ENCODE measurements around the gene TPP1.

TPP1 gene

GRCh38 chr11:6611092-6611962 lies 7.9 kb downstream of the TPP1 start:
- peak; percentile 2 for DNase-seq

DNA sequence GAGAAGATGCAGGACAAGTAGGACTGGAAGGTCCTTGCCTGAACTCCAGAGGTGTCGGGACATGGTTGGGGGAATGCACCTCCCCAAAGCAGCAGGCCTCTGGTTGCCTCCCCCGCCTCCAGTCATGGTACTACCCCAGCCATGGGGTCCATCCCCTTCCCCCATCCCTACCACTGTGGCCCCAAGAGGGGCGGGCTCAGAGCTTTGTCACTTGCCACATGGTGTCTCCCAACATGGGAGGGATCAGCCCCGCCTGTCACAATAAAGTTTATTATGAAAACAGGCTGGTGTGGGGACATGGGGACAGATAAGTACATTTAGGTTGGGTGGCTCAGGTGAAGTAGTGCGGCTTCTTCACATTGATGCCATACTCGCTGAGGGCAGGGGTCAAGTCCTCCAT lies 8.6 kb downstream of the TPP1 start:
- no peak for DNase-seq

DNA sequence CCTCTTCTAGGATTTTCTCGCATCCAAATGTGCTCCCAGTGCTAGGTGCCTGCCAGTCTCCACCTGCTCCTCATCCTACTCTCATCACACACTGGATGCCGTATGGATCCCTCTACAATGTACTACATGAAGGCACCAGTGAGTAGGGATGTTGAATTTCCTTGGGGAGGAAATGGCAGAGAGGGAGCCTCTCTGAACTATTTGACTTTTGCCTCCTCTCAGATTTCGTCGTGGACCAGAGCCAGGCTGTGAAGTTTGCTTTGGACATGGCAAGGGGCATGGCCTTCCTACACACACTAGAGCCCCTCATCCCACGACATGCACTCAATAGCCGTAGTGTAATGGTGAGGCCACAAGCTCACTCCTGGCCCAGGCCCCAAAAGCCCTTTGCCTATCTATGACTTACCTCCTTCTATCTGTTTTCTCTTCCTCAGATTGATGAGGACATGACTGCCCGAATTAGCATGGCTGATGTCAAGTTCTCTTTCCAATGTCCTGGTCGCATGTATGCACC lies 9.7 kb downstream of the TPP1 start:
- no peak for DNase-seq

GRCh38 chr11:6608726-6609501 lies 10.3 kb downstream of the TPP1 start:
- DNase-seq: no peak

GRCh38 chr11:6608011-6608410 lies 11.2 kb downstream of the TPP1 start:
- no peak for DNase-seq

DNA sequence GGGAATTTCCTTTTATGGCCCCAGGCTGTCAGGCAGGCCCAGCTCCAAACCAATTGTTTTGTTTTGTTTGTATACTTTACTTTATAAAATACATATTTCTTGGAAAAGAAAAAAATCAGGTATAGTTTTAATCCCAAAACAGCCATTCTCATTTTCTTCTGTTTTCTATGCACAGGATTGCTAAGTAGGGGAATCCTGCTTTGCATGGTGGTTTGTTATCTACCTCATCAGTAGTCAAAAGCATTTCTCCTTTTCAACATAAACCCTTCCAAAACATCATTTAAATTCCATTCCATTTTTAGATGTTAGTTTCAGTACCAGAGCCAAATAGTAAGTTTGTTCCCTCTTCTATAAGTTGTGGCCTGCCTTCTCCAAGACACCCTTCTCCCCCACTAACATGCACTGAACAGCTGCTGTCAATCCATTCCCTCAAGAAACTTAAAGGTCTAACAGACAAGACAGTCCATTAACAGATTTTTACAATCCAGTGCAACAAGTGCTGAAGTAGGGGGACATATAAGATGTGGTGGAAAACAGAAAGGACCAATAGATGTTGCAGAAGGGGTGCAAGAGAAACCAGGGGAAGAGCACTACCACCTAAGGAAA lies 11.9 kb downstream of the TPP1 start:
- no peak for DNase-seq

DNA sequence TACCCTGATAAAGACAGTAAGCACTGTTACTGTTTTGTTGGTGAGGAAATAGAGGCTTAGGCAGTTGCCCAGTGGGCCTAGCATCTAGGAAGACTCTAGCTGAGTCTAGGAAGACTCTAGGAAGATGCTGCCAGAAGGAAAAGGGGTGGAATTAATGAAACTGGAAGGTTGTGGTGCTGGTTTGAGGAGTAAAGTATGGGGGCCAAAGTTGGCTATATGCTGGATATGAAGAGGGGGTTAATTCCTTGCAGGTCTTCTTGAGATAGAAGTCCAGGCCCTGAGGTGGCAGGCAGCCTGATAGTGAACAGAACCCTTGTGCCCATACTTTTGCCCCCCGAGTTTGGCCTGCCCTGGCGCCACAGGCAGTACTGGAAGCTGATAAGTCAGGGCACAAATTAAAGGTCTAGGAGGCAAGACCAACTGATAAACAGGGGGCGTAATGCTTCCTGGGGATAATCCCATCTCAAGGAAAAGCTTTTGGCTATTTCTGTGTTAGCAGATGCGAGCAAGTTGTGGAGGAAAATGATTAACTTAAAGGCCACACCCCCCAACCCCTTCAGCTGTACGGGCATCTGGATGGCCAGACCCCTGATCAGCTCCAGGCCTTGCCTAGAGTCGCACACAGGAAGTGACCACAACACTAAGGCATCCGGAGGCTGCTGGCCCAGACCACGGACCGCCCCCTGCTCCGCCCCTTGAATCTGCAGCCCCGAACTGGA lies 12.6 kb downstream of the TPP1 start:
- DNase-seq: no peak

- no peak for DNase-seq
Measured at GRCh38 chr11:6604790-6605189, 14.4 kb downstream of the TPP1 start.

GRCh38 chr11:6604081-6604626 lies 15.1 kb downstream of the TPP1 start:
- peak; percentile 2 for DNase-seq

GRCh38 chr11:6603287-6604080 lies 15.7 kb downstream of the TPP1 start, which contains the start of the genes ILK and RRP8:
ILK (plus strand) TSS chr11:6603774; CDS start chr11:6604272, 498 bp downstream.
RRP8 (minus strand) TSS chr11:6603616; CDS start chr11:6603502, 114 bp downstream.
- peak; percentile 24 for DNase-seq

GRCh38 chr11:6602096-6602940 lies 16.9 kb downstream of the TPP1 start:
- no peak for DNase-seq

- DNase-seq: no peak
Measured at GRCh38 chr11:6601041-6601461, 18.2 kb downstream of the TPP1 start.

- no peak for DNase-seq
Measured at GRCh38 chr11:6599881-6600390, 19.3 kb downstream of the TPP1 start.

GRCh38 chr11:6599449-6599848 lies 19.8 kb downstream of the TPP1 start:
- no peak for DNase-seq

GRCh38 chr11:6598555-6598954 lies 20.7 kb downstream of the TPP1 start:
- no peak for DNase-seq

- no peak for DNase-seq
Measured at GRCh38 chr11:6596239-6596877, 22.9 kb downstream of the TPP1 start.

GRCh38 chr11:6594142-6594768 lies 25.0 kb downstream of the TPP1 start:
- no peak for DNase-seq

GRCh38 chr11:6588018-6588417 lies 31.2 kb downstream of the TPP1 start:
- DNase-seq: no peak

DNA sequence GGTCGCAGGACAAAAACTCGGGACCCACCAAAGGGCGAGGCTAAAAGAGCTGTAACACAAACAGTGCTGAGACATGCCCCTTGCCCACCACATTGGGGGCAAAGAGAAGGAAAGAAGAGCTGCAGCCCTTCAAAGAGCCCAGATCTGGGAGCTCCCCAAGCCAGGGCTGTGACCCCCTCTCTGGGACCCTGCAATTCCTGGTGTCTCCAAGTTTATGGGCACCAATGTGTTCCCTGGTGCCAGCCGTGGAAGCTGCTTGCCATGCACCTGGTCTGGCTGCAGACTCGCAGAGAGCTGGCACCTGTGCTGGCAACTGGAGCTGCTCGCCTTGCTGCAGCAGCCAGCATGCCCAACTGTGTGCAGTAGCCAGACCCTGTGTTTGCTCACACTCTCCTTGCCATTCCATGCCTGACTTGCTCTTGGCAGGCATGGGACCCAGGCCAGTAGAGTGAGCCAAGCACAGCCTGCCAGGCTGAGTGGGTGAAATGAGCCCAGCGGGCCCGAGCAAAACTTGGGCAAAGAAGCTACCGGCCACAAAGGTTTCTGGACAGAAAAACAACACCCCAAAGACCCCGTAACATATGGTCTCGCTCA lies 31.8 kb downstream of the TPP1 start:
- DNase-seq: no peak
